Measurements from ENCODE around the gene ADGRV1.

DNA sequence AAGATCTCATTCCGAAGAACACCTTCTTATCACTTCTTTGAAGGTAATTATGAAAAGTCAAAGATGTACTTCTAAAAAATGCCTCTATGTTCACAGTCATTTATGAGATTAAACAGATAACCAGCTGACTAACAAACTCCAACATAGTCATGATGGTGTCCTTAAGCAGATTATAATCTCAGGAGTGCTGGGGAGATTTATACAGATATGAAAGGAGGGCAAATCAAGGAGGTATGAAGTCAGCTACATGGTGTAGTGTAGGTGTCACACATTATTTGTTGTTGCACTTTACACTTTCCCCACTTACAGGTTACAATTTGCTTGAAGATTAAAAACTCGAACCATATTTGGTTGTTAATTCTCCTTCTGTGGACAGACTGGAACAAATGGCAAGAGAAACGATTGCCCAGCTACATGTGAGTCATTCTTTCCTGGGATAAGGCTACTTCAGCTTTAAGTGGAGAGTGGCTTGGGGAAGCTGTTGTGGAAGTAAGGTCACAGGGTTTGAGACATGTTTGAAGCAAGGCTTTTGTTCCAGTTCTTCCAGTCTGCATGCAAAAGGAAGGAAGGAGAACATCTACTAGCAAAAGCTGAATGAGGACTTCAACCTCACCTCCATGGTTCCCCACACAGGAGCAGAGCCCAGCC is 320.1 kb downstream of the ADGRV1 start:
- no peak for TF ChIP-seq POLR2A (IDR thresholded peaks at IDR 0.05)
- TF ChIP-seq, protein P1, sequence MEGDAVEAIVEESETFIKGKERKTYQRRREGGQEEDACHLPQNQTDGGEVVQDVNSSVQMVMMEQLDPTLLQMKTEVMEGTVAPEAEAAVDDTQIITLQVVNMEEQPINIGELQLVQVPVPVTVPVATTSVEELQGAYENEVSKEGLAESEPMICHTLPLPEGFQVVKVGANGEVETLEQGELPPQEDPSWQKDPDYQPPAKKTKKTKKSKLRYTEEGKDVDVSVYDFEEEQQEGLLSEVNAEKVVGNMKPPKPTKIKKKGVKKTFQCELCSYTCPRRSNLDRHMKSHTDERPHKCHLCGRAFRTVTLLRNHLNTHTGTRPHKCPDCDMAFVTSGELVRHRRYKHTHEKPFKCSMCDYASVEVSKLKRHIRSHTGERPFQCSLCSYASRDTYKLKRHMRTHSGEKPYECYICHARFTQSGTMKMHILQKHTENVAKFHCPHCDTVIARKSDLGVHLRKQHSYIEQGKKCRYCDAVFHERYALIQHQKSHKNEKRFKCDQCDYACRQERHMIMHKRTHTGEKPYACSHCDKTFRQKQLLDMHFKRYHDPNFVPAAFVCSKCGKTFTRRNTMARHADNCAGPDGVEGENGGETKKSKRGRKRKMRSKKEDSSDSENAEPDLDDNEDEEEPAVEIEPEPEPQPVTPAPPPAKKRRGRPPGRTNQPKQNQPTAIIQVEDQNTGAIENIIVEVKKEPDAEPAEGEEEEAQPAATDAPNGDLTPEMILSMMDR (IDR thresholded peaks at IDR 0.05) = no peak

Data from Peyer's patch (tissue), 4 donors.